Chondrocyte (in vitro differentiated cells): ENCODE measurements around the gene MAFB. TPM values are rescaled to one million over a fixed set of nuclear protein-coding genes. Genes with fewer than 3 reads are reported as not detected.

ENCODE experiments used
- DNase-seq: peaks from one replicate; pipeline ENCODE4 v3.0.0; 2021; ENCODE audit warnings: mixed read lengths, low spot score
- H3K27ac Mint-ChIP-seq: one replicate; pipeline ENCODE4 v1.8.0; 2021; ENCODE audit warnings: mild to moderate bottlenecking, moderate library complexity, mixed read lengths; ENCODE audit not compliant: unreplicated experiment
- H3K27me3 Mint-ChIP-seq: 2 replicates; pipeline ENCODE4 v1.8.0; 2021; ENCODE audit warnings: low read depth, mixed read lengths
- H3K36me3 Mint-ChIP-seq: 2 replicates; pipeline ENCODE4 v1.8.0; 2021; ENCODE audit warnings: low read depth, mixed read lengths
- H3K4me1 Mint-ChIP-seq: 2 replicates; pipeline ENCODE4 v1.8.0; 2021; ENCODE audit warnings: low read depth, mild to moderate bottlenecking, mixed read lengths
- H3K4me3 Mint-ChIP-seq: one replicate; pipeline ENCODE4 v1.8.0; 2021; ENCODE audit warnings: mild to moderate bottlenecking, moderate library complexity, mixed read lengths; ENCODE audit not compliant: unreplicated experiment
- H3K9me3 Mint-ChIP-seq: 2 replicates; pipeline ENCODE4 v1.8.0; 2021; ENCODE audit warnings: low read depth, mixed read lengths
- total RNA-seq: library from RNA; stranded (reverse); gene quantifications from 3 replicates; pipeline ENCODE4 v1.2.1, GENCODE V29; 2021
- TF ChIP-seq, protein P1 (sequence below): fragments of 200-600 bp; sonication (generic); IDR thresholded peaks from 2 replicates; pipeline ENCODE4 v1.5.0; 2021; ENCODE audit warnings: antibody characterized with exemption, mild to moderate bottlenecking, moderate library complexity

Gene MAFB
- total RNA-seq, 1 donor from 2014 or later: 4.2 TPM

GRCh38 chr20:40697541-40697940, 8.5 kb upstream of the MAFB start:
- H3K27ac Mint-ChIP-seq: no peak overlapping the region
- H3K36me3 Mint-ChIP-seq: peaks cover 2% of the 10 kb centered on the region
- H3K27me3 Mint-ChIP-seq: peaks cover 73% of the 10 kb centered on the region
- H3K9me3 Mint-ChIP-seq: no peaks in the 10 kb centered on the region
- H3K4me1 Mint-ChIP-seq: peaks cover 2% of the 10 kb centered on the region
- TF ChIP-seq, protein P1, sequence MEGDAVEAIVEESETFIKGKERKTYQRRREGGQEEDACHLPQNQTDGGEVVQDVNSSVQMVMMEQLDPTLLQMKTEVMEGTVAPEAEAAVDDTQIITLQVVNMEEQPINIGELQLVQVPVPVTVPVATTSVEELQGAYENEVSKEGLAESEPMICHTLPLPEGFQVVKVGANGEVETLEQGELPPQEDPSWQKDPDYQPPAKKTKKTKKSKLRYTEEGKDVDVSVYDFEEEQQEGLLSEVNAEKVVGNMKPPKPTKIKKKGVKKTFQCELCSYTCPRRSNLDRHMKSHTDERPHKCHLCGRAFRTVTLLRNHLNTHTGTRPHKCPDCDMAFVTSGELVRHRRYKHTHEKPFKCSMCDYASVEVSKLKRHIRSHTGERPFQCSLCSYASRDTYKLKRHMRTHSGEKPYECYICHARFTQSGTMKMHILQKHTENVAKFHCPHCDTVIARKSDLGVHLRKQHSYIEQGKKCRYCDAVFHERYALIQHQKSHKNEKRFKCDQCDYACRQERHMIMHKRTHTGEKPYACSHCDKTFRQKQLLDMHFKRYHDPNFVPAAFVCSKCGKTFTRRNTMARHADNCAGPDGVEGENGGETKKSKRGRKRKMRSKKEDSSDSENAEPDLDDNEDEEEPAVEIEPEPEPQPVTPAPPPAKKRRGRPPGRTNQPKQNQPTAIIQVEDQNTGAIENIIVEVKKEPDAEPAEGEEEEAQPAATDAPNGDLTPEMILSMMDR: no peak
- H3K4me3 Mint-ChIP-seq: no peak overlapping the region
- DNase-seq: no peak

- no peak overlapping the region for H3K4me3 Mint-ChIP-seq
- H3K9me3 Mint-ChIP-seq: no peaks in the 10 kb centered on the region
- DNase-seq: no peak
- TF ChIP-seq, protein P1: no peak
- no peak overlapping the region for H3K27ac Mint-ChIP-seq
- H3K4me1 Mint-ChIP-seq: peaks cover 11% of the 10 kb centered on the region
- peaks cover 91% of the 10 kb centered on the region for H3K27me3 Mint-ChIP-seq
- H3K36me3 Mint-ChIP-seq: peaks cover 2% of the 10 kb centered on the region
Measured at GRCh38 chr20:40695214-40695613, 6.2 kb upstream of the MAFB start.

DNA sequence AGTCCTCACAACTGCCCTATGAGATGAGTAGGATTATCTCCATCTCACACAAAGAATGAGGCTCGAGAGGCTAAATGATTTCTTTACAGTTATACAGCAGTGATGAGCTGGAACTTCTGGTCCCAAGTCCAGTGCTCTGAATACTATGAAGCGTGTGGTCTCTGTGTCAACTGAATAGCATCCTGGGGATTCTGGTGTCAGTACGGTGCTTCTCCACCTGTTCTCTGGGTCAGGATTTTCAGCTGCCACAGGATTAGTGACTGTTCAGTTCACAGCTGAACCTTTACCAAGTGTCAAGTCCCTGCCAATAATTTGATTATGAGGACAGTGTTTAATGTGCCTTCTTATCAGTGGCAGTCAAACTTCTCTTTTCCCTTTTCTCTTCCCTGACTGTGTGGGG, 5.2 kb upstream of the MAFB start:
- Mint-ChIP-seq H3K36me3 (peaks cover 2% of the 10 kb centered on the region), H3K27ac (no peak overlapping the region), H3K9me3 (no peaks in the 10 kb centered on the region), H3K4me3 (no peak overlapping the region), H3K27me3 (peaks cover 85% of the 10 kb centered on the region), H3K4me1 (peaks cover 16% of the 10 kb centered on the region)
- TF ChIP-seq, protein P1: no peak
- no peak for DNase-seq

- no peaks in the 10 kb centered on the region for H3K9me3 Mint-ChIP-seq
- no peak overlapping the region for H3K4me3 Mint-ChIP-seq
- H3K27me3 Mint-ChIP-seq: peaks cover 70% of the 10 kb centered on the region
- no peak overlapping the region for H3K27ac Mint-ChIP-seq
- TF ChIP-seq, protein P1: no peak
- no peak for DNase-seq
- H3K4me1 Mint-ChIP-seq: peaks cover 23% of the 10 kb centered on the region
- H3K36me3 Mint-ChIP-seq: no peaks in the 10 kb centered on the region
Measured at GRCh38 chr20:40692240-40693011, 3.4 kb upstream of the MAFB start.

- Mint-ChIP-seq H3K4me1 (peaks cover 29% of the 10 kb centered on the region), H3K27ac (no peak overlapping the region), H3K4me3 (no peak overlapping the region), H3K9me3 (no peaks in the 10 kb centered on the region), H3K27me3 (peaks cover 67% of the 10 kb centered on the region), H3K36me3 (no peaks in the 10 kb centered on the region)
- TF ChIP-seq, protein P1: no peak
- no peak for DNase-seq
Measured at GRCh38 chr20:40691566-40692239, 2.7 kb upstream of the MAFB start.
